ENCODE results near the gene FHIT.

The FHIT gene

DNA sequence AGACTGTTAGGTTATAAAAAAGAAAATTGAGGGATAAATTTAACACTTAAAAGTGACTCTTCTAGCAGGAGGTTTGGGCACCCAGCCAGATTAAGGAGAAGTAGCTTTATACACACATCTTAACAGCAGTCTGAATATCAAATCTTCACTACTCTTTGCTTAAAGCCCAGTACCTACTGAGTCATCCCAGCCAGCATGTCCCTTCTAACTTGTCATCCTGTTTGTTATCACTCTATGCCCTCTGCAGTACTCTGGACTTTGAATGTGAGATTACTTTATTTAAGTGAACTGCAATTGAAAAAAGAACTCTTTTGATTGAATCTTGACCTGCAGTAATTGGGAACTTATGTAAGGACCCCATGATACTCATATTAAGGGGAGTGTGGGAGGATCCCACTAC lies 77.6 kb downstream of the FHIT start:
- Histone ChIP-seq H3K4me1 (ENCODE audit: control insufficient read depth, insufficient read depth, low read length) (no peaks in the 10 kb centered on the region; the same call in 1 of the 2 replicates), H3K27ac (ENCODE audit: low read depth, low read length) (no peak overlapping the region), H3K9ac (ENCODE audit: low read length) (no peak overlapping the region), H3K36me3 (ENCODE audit: control insufficient read depth, insufficient read depth, low read length) (no peaks in the 10 kb centered on the region), H3K4me3 (ENCODE audit: low read depth, low read length) (no peak overlapping the region), H3K27me3 (ENCODE audit: control insufficient read depth, insufficient read depth, low read length) (no peaks in the 10 kb centered on the region), H3K9me3 (ENCODE audit: control insufficient read depth, insufficient read depth, low read depth, low read length) (no peaks in the 10 kb centered on the region; the same call in 1 of the 2 replicates)

DNA sequence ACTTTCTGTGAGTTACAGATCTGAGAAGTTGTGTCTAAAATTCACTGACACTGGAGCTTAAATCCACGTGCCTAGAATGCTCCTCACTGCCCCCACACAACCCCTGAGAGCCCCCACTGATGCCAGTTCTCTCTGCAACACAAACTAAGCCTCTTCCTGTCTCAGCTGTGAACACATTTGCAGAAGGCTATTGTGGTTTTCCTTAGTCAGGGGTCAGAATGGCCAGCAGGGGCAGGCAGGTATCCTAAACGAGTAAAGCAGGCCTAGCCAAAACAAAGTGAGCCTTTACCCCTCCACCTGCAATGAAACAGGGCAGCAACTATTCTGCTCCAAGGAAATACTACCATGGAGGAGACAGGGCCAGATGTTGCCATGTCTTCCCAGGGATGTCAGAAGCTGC lies 78.6 kb downstream of the FHIT start:
- Histone ChIP-seq H3K4me1 (ENCODE audit: control insufficient read depth, insufficient read depth, low read length) (peaks cover 6% of the 10 kb centered on the region), H3K27me3 (ENCODE audit: control insufficient read depth, insufficient read depth, low read length) (no peaks in the 10 kb centered on the region), H3K4me3 (ENCODE audit: low read depth, low read length) (no peak overlapping the region), H3K9me3 (ENCODE audit: control insufficient read depth, insufficient read depth, low read depth, low read length) (no peaks in the 10 kb centered on the region; the same call in 1 of the 2 replicates), H3K9ac (ENCODE audit: low read length) (no peak overlapping the region), H3K36me3 (ENCODE audit: control insufficient read depth, insufficient read depth, low read length) (no peaks in the 10 kb centered on the region), H3K27ac (ENCODE audit: low read depth, low read length) (no peak overlapping the region)

DNA sequence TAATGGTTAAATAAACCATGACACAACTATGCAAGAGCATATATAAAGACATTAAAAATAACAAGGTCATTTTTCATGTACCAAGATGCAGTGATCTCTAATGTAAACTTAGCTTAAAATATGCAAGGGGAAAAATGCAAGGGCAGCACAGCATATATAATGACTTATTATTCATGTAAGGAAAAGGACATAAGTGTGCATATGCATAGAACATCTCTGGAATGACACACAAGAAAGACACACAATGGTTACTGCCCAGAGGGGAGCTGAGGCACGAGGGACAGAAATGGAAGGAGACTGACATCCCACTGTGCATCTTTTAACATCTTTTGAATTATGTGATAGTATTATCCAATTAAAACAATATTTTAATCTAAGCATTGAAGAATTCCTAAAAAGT lies 79.0 kb downstream of the FHIT start:
- Histone ChIP-seq H3K36me3 (ENCODE audit: control insufficient read depth, insufficient read depth, low read length) (no peaks in the 10 kb centered on the region), H3K9me3 (ENCODE audit: control insufficient read depth, insufficient read depth, low read depth, low read length) (no peaks in the 10 kb centered on the region; the same call in 1 of the 2 replicates), H3K4me3 (ENCODE audit: low read depth, low read length) (no peak overlapping the region), H3K27ac (ENCODE audit: low read depth, low read length) (no peak overlapping the region), H3K9ac (ENCODE audit: low read length) (no peak overlapping the region), H3K27me3 (ENCODE audit: control insufficient read depth, insufficient read depth, low read length) (no peaks in the 10 kb centered on the region), H3K4me1 (ENCODE audit: control insufficient read depth, insufficient read depth, low read length) (peaks cover 6% of the 10 kb centered on the region)

DNA sequence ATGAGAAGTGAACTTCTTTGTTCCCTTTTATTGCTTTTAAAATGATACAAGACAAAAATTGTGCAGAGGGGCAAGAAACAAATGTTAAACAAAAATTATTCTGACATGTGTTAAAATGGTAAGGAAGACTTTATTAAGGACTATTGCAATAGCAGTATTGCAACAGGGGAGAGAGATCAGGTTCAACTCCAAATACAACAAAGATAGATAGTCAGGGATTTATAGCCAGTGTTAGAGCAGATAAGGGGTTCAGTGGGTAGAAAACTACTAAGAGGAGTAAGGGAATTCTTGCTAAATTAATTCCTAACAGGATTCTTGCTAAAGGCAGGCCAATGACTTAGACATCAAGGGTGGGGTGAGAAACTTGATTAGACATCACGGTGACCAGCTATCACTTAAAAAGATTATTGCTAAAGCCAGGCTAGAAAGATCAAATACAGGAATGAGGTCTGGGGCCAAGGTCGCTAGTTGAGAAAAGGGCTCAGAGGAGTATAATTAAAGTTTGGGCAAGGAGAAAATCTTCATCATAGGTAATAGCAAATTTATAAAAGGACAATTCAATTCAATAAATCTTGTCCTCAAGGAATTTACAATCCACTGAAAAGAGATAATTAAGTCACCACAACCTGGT lies 81.5 kb downstream of the FHIT start:
- Histone ChIP-seq H3K27ac (ENCODE audit: low read depth, low read length) (no peak overlapping the region), H3K36me3 (ENCODE audit: control insufficient read depth, insufficient read depth, low read length) (no peaks in the 10 kb centered on the region), H3K9me3 (ENCODE audit: control insufficient read depth, insufficient read depth, low read depth, low read length) (peaks cover 5% of the 10 kb centered on the region; the same call in 1 of the 2 replicates), H3K27me3 (ENCODE audit: control insufficient read depth, insufficient read depth, low read length) (no peaks in the 10 kb centered on the region), H3K4me3 (ENCODE audit: low read depth, low read length) (no peak overlapping the region), H3K4me1 (ENCODE audit: control insufficient read depth, insufficient read depth, low read length) (peaks cover 6% of the 10 kb centered on the region), H3K9ac (ENCODE audit: low read length) (no peak overlapping the region)

DNA sequence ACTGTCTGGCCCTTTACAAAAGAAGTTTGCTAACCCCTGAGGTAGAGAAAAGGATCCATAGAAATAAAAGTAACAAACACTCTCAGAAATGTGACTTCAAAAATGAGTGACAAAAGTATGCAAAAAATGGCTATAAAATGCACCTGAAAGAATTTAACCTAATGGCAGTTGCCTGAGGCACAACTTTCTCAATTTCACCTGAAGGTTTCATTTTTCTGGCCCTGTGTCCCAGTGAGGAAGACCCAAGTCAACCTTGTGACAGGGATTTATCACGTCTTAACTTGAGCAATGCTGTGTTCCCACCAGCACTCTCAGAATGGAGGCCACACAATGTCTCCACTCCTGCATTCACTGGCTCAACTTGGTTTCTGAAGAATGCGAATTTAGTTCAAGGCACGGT lies 83.0 kb downstream of the FHIT start:
- no peak overlapping the region for H3K27ac ChIP-seq (ENCODE audit: low read depth, low read length)
- no peaks in the 10 kb centered on the region for H3K36me3 ChIP-seq (ENCODE audit: control insufficient read depth, insufficient read depth, low read length)

DNA sequence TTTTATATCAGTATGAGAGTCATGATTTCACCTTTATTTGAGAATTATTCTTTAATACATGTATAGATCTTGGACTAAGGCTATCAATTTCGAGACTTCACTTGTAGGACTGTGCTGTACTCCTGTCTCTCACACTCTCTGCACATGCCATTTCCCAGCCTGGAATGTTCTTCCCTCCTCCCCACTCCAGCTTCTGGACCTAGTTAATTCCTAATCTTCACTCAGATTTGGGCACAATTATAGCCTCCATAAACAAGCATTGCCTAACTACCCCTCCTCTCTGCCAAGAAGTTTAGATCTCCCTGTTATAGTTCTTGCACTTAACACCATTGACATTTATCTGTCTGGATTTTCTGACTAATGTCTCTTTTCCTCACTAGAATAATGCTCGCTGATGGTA lies 88.3 kb downstream of the FHIT start:
- no peaks in the 10 kb centered on the region for H3K27me3 ChIP-seq (ENCODE audit: control insufficient read depth, insufficient read depth, low read length)
- no peak overlapping the region for H3K9ac ChIP-seq (ENCODE audit: low read length)

More for the DNA sequence above, 83.0 kb downstream of the FHIT start:
- Histone ChIP-seq H3K27me3 (ENCODE audit: control insufficient read depth, insufficient read depth, low read length) (no peaks in the 10 kb centered on the region), H3K4me3 (ENCODE audit: low read depth, low read length) (no peak overlapping the region), H3K9ac (ENCODE audit: low read length) (no peak overlapping the region), H3K9me3 (ENCODE audit: control insufficient read depth, insufficient read depth, low read depth, low read length) (peaks cover 7% of the 10 kb centered on the region; the same call in 1 of the 2 replicates), H3K4me1 (ENCODE audit: control insufficient read depth, insufficient read depth, low read length) (peaks cover 6% of the 10 kb centered on the region)

DNA sequence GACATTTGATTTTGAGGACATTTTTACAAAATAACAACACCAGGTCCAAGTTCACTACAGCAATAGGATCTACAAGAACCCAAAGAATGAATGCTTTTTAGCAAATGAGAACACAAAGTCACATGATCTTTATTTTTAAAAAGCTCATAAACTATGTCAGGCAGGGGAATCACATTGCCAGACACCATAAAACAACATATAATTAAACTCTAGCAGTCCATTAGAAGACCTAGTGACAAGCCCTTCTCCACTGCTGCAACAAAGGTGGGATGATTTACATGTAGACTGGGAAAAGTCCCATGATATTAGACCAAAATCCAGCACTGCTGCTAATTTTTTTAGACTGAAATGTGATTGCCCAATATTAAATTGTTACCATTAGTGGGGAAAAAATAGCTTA lies 92.6 kb downstream of the FHIT start:
- H3K4me3 ChIP-seq (ENCODE audit: low read depth, low read length) = no peak overlapping the region
- no peaks in the 10 kb centered on the region for H3K36me3 ChIP-seq (ENCODE audit: control insufficient read depth, insufficient read depth, low read length)
- peaks cover 17% of the 10 kb centered on the region; the same call in 1 of the 2 replicates for H3K4me1 ChIP-seq (ENCODE audit: control insufficient read depth, insufficient read depth, low read length)
- no peak overlapping the region for H3K27ac ChIP-seq (ENCODE audit: low read depth, low read length)
- no peak overlapping the region for H3K9ac ChIP-seq (ENCODE audit: low read length)
- H3K27me3 ChIP-seq (ENCODE audit: control insufficient read depth, insufficient read depth, low read length) = no peaks in the 10 kb centered on the region
- peaks cover 3% of the 10 kb centered on the region; the same call in 1 of the 2 replicates for H3K9me3 ChIP-seq (ENCODE audit: control insufficient read depth, insufficient read depth, low read depth, low read length)

More for the DNA sequence above, 88.3 kb downstream of the FHIT start:
- H3K4me1 ChIP-seq (ENCODE audit: control insufficient read depth, insufficient read depth, low read length) = peaks cover 7% of the 10 kb centered on the region
- H3K27ac ChIP-seq (ENCODE audit: low read depth, low read length) = no peak overlapping the region
- no peaks in the 10 kb centered on the region for H3K36me3 ChIP-seq (ENCODE audit: control insufficient read depth, insufficient read depth, low read length)
- H3K4me3 ChIP-seq (ENCODE audit: low read depth, low read length) = no peak overlapping the region
- peaks cover 10% of the 10 kb centered on the region; the same call in 1 of the 2 replicates for H3K9me3 ChIP-seq (ENCODE audit: control insufficient read depth, insufficient read depth, low read depth, low read length)

DNA sequence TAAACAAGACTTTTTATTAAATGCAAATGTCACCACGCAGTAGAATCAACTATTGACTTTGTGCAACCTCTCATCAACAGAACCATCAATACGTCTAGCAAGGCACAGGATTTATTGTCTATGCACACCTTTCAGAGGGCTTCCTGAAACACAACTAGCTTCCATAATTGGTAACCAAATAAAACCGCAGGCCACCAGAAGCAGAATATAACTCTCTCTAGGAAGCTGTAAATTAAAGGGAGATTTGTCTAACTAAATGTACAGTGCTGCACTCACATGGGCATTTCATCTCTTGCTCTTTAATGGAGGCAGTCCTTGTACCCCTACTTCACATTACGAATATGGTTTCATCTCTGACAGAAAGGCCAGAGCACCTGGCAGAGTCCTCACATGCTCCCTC lies 93.0 kb downstream of the FHIT start:
- Histone ChIP-seq H3K9ac (ENCODE audit: low read length) (no peak overlapping the region), H3K4me3 (ENCODE audit: low read depth, low read length) (no peak overlapping the region), H3K27ac (ENCODE audit: low read depth, low read length) (no peak overlapping the region), H3K9me3 (ENCODE audit: control insufficient read depth, insufficient read depth, low read depth, low read length) (peaks cover 2% of the 10 kb centered on the region; the same call in 1 of the 2 replicates), H3K36me3 (ENCODE audit: control insufficient read depth, insufficient read depth, low read length) (no peaks in the 10 kb centered on the region), H3K4me1 (ENCODE audit: control insufficient read depth, insufficient read depth, low read length) (peaks cover 17% of the 10 kb centered on the region; the same call in 1 of the 2 replicates), H3K27me3 (ENCODE audit: control insufficient read depth, insufficient read depth, low read length) (no peaks in the 10 kb centered on the region)

DNA sequence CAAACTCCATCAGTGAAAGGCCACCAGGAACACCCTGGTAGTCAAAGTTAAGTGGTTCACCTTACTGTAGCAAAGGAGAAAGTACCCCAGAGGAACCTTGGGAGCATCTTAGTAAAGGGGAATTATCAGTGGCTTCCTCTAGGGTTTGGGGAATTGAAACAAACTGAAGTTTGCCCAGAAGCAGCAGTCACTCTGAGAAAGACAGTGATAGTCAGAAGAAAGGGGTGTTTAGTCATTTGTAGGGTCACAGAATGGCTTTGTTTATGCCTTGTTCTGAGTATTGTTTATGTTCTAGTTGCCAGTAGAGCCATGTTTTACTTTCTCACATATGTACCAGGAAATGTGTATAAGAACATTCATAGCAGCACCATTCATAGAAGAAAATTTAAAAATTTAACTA lies 93.8 kb downstream of the FHIT start:
- H3K27me3 ChIP-seq (ENCODE audit: control insufficient read depth, insufficient read depth, low read length) = no peaks in the 10 kb centered on the region
- no peaks in the 10 kb centered on the region for H3K9me3 ChIP-seq (ENCODE audit: control insufficient read depth, insufficient read depth, low read depth, low read length)
- no peak overlapping the region for H3K27ac ChIP-seq (ENCODE audit: low read depth, low read length)
- H3K4me3 ChIP-seq (ENCODE audit: low read depth, low read length) = no peak overlapping the region
- no peaks in the 10 kb centered on the region for H3K36me3 ChIP-seq (ENCODE audit: control insufficient read depth, insufficient read depth, low read length)
- H3K9ac ChIP-seq (ENCODE audit: low read length) = no peak overlapping the region
- peaks cover 17% of the 10 kb centered on the region; the same call in 1 of the 2 replicates for H3K4me1 ChIP-seq (ENCODE audit: control insufficient read depth, insufficient read depth, low read length)

DNA sequence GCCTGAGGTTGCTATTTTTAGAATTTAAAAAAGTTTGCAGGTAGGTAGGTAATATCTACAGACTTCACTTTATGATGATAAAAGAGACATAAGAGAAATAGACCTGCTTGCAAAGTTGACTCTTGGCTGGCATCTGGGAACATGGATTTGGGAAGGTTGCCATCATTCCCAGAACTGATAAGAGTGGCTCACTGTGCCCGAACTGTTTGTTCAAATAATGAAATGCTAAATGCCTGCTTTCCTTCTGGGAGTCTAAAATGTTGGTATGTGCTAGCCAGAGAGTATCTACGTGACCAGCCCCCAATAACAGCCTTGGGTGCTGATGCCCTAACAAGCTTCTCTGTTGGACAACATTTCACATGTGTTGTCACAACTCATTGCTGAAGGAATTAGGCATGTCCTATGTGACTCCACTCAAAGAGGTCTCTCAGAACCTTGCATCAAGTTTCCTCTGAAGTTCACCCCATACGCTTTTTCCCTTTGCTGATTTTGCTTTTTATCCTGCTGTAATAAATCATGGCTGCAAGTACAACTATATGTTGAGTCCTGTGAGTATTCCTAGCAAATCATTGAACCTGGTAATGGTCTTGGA lies 95.5 kb downstream of the FHIT start:
- H3K36me3 ChIP-seq (ENCODE audit: control insufficient read depth, insufficient read depth, low read length) = no peaks in the 10 kb centered on the region
- no peaks in the 10 kb centered on the region for H3K9me3 ChIP-seq (ENCODE audit: control insufficient read depth, insufficient read depth, low read depth, low read length)
- H3K4me3 ChIP-seq (ENCODE audit: low read depth, low read length) = no peak overlapping the region
- no peak overlapping the region for H3K9ac ChIP-seq (ENCODE audit: low read length)
- H3K27me3 ChIP-seq (ENCODE audit: control insufficient read depth, insufficient read depth, low read length) = no peaks in the 10 kb centered on the region
- H3K27ac ChIP-seq (ENCODE audit: low read depth, low read length) = no peak overlapping the region
- H3K4me1 ChIP-seq (ENCODE audit: control insufficient read depth, insufficient read depth, low read length) = peaks cover 17% of the 10 kb centered on the region; the same call in 1 of the 2 replicates

DNA sequence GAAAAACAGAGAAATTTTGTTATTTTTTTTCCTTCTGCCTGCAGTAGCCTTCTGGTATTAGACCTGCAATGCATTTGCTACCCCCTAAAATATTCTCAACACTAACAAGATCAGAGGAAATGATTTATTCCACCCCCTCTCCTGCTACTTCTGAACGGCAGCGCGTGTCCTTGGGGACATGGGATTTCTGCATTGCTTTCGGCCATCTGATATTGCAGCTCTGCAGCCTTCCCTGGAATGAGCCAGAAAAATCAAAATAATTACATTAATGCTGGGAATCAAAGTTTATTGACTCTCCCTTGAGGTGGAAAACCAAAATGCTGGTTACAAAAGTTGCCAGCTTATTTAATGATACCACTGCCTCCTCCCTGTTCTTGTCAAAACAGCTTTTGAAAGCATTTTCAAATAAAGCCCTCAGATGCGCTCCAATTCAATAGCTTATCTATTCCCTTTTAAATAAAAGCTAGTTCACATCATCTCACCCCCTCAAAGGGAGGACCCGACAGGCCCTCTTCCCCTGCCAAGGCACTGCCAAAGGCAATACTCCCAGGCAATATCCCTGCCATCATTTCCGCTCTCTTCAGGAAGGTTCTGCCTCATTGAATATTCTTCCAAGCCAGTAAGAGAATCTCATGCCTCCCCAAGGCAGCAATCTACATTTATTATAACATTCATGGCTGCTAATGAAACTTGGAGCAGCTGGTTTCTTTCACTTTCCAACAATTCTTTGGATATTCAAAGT lies 96.6 kb downstream of the FHIT start:
- H3K4me3 ChIP-seq (ENCODE audit: low read depth, low read length) = no peak overlapping the region
- H3K36me3 ChIP-seq (ENCODE audit: control insufficient read depth, insufficient read depth, low read length) = no peaks in the 10 kb centered on the region

More for the DNA sequence above, 96.6 kb downstream of the FHIT start:
- Histone ChIP-seq H3K27me3 (ENCODE audit: control insufficient read depth, insufficient read depth, low read length) (no peaks in the 10 kb centered on the region), H3K9me3 (ENCODE audit: control insufficient read depth, insufficient read depth, low read depth, low read length) (no peaks in the 10 kb centered on the region), H3K4me1 (ENCODE audit: control insufficient read depth, insufficient read depth, low read length) (peaks cover 12% of the 10 kb centered on the region; the same call in 1 of the 2 replicates), H3K9ac (ENCODE audit: low read length) (no peak overlapping the region), H3K27ac (ENCODE audit: low read depth, low read length) (no peak overlapping the region)
